ENCODE measurements around the gene ZSCAN10. TPM values are rescaled to one million over a fixed set of nuclear protein-coding genes. Genes with fewer than 3 reads are reported as not detected.

ZSCAN10 gene
- total RNA-seq (2014; rRNA removed) (not detected in 2 replicates), Bru-seq, nascent RNA (percentile 7 among the genes with signal in this experiment), BruChase-seq, experiment 1, labeled RNA remaining after a 6-hour chase (percentile 13 among the genes with signal in this experiment), BruChase-seq, experiment 2, labeled RNA remaining after a 2-hour chase (percentile 10 among the genes with signal in this experiment)
- long read RNA-seq, partial matches to known transcripts = 0 of 1 reads
- long read RNA-seq, other reads (novel, unspliced or antisense) = 1 of 1 reads

- H3K9me3 ChIP-seq (ENCODE audit: low read length) = no peaks in the 10 kb centered on the region
- TF ChIP-seq CTCF (conservative IDR thresholded peaks at IDR 0.05; ENCODE audit: low read depth, low read length) (no peak), EZH2phosphoT487 (IDR thresholded peaks at IDR 0.05; ENCODE audit: borderline replicate concordance, low read length) (no peak), EZH2 (IDR thresholded peaks at IDR 0.05; ENCODE audit: low read length, unreplicated experiment) (no peak)
- 0 out of 2 replicates have a peak, but pooled peaks cover 4% of the 10 kb centered on the region for H3K4me1 ChIP-seq (ENCODE audit: insufficient read depth, low read length)
- H3K9me2 ChIP-seq (replicated peaks; ENCODE audit: low read length) = no peaks in the 10 kb centered on the region
- H2AFZ ChIP-seq (ENCODE audit: low read length) = peak within 1 kb of the TSS; percentile 69; the same call in 1 of the 2 replicates
- H3F3A ChIP-seq (ENCODE audit: low read length, unreplicated experiment) = no peaks in the 10 kb centered on the region
- H3K36me3 ChIP-seq (ENCODE audit: low read depth, low read length) = no peaks in the 10 kb centered on the region
- DNase-seq (no peak), ATAC-seq (no peak)
- H3K79me2 ChIP-seq (ENCODE audit: low read length) = no peaks in the 10 kb centered on the region
- H3K9ac ChIP-seq (ENCODE audit: low read length) = no peak within 1 kb of the TSS
- BruUV-seq (replicated peaks) = no TSS peak
- CTCF ChIA-PET = interaction anchor here (0.6 kb wide), 1 partner anchor 11 kb away, joined by 13 read pairs; no protein-coding TSS in a partner anchor
- H4K20me1 ChIP-seq (ENCODE audit: low read length) = no peaks in the 10 kb centered on the region
- no peak within 1 kb of the TSS; the same call in 1 of the 2 replicates for H3K4me3 ChIP-seq (ENCODE audit: low read length)
- H3K4me2 ChIP-seq (ENCODE audit: low read length) = peak within 1 kb of the TSS; percentile 46; the same call in 1 of the 2 replicates
- POLR2A ChIA-PET (ENCODE audit: unreplicated experiment) = no interaction called here
- no peak within 1 kb of the TSS for H3K27ac ChIP-seq (ENCODE audit: low read length)
- H3K27me3 ChIP-seq (ENCODE audit: low read length) = no peaks in the 10 kb centered on the region
- intact Hi-C loops (cut with micrococcal nuclease) = no loop called here
Observed at GRCh38 chr16:3098459-3099394, at the start of gene ZSCAN10. Gene ZSCAN10 (minus strand): TSS chr16:3099294. CDS start chr16:3092937, 6,357 bp downstream.

GRCh38 chr16:3148256-3149192 lies 49.4 kb upstream of the ZSCAN10 start:
- ChIA-PET CTCF (no interaction called here), POLR2A (ENCODE audit: unreplicated experiment) (no interaction called here)
- Histone ChIP-seq H3K4me1 (ENCODE audit: insufficient read depth, low read length) (peaks cover 9% of the 10 kb centered on the region; the same call in 1 of the 2 replicates), H2AFZ (ENCODE audit: low read length) (no peak overlapping the region), H4K20me1 (ENCODE audit: low read length) (no peaks in the 10 kb centered on the region), H3K9ac (ENCODE audit: low read length) (no peak overlapping the region), H3K9me2 (replicated peaks; ENCODE audit: low read length) (no peaks in the 10 kb centered on the region), H3K79me2 (ENCODE audit: low read length) (no peaks in the 10 kb centered on the region), H3F3A (ENCODE audit: low read length, unreplicated experiment) (no peaks in the 10 kb centered on the region), H3K4me3 (ENCODE audit: low read length) (no peak overlapping the region), H3K9me3 (ENCODE audit: low read length) (no peaks in the 10 kb centered on the region), H3K4me2 (ENCODE audit: low read length) (no peak overlapping the region), H3K36me3 (ENCODE audit: low read depth, low read length) (no peaks in the 10 kb centered on the region), H3K27ac (ENCODE audit: low read length) (no peak overlapping the region), H3K27me3 (ENCODE audit: low read length) (no peaks in the 10 kb centered on the region)
- intact Hi-C loops (cut with micrococcal nuclease) = loop anchor here (1.0 kb wide), 1 partner anchor 13 kb away; the partner anchor contains the start of gene ZNF213
- ATAC-seq (no peak), DNase-seq (no peak)
- BruUV-seq (replicated peaks) = no TSS peak
- TF ChIP-seq EZH2 (IDR thresholded peaks at IDR 0.05; ENCODE audit: low read length, unreplicated experiment) (no peak), CTCF (conservative IDR thresholded peaks at IDR 0.05; ENCODE audit: low read depth, low read length) (no peak), EZH2phosphoT487 (IDR thresholded peaks at IDR 0.05; ENCODE audit: borderline replicate concordance, low read length) (no peak)

All from PC-3 (cell line).